Embryonic facial prominence (tissue), 1 donor: ENCODE results near the gene TGM2.

Experiments used
- DNase-seq: peaks from one replicate; pipeline ENCODE4 v3.0.0-alpha.2; 2016; ENCODE audit errors: extremely low spot score

TGM2 gene

GRCh38 chr20:38165089-38165965 is at the start of gene TGM2:
Gene TGM2 (minus strand): TSS chr20:38165270. CDS start chr20:38165198, 72 bp downstream.
- DNase-seq: no peak

DNA sequence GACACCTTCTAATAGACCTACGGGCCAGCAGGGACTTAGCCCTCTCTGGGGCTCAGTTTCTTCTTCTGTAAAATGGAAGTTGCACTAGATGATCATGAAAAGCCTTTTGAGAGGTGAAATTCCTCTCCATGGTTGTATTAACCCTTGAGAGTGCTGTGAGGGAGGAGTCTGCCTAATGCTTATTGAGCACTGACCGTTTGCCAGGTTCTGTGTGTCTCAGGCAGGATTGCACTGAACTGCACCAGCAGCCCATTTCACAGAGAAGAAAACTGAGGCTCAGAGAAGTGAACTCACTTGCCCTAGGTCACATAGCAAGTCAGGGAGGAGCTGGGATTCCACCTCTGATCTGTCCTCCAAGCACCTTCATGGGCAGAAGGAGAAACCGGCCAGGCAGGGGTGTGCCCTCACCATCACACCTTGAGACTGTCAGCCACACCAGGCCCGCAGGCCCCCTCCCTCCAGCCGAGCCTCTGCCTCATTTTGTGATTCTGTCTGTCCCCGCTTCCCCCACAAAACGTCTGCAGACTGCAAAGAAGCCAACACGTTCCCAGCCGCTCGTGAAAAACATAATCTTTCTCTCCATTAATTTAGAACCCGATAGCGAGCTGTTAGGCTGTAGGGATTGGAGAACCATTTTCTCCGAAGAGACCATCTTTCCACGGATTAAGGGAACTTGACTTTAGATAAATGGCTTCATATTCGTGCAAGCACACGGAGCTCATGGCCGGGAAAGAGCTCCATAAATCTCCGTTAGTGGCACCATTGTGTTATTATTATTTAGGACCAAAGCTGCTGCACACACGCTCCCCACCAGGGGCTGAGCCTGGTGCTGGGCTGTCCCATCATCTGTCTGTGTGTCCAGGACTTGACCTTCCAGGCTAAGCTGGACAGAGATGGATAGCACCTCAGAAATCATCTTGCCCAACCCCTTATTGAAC is 49.5 kb upstream of the TGM2 start:
- no peak for DNase-seq

DNA sequence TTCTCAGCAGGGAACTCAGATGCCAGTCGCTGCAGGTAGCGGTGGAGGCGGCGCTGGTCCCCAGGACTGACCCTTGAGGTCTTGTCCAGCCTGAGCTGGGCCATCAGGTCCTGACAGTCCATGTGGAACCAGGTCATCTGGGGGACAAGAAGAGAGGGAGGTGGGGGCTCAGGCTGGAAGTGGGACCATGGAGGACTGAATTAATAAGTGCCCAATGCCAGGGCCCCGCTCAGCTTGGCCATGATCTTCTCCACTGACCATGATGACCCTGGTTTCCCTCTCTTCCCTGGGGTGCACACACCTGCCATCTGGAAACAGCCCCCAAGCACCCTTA is 48.5 kb upstream of the TGM2 start:
- no peak for DNase-seq

GRCh38 chr20:38212806-38213606 is 47.9 kb upstream of the TGM2 start:
- no peak for DNase-seq

- no peak for DNase-seq
Observed at GRCh38 chr20:38211200-38212097, 46.4 kb upstream of the TGM2 start.

DNA sequence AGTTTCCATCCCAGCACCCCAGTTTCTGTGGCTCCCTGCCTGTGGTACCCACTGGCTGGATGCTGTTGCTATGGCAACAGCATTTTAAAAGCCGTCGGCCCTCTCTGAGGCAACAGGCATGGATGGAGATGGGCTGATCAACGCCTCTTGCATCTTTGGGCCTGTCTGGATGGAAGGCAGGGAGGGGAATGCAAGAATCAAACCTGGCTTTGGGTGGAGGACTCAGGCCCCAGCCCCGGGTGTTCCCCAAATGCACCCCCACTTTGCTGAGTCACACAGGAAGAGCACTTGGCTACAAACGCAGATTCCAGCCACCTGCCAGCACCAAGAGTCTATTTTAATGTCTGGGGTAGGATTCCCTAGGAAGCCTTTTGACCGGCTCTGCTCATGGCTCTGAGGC is 45.7 kb upstream of the TGM2 start:
- DNase-seq: no peak

DNA sequence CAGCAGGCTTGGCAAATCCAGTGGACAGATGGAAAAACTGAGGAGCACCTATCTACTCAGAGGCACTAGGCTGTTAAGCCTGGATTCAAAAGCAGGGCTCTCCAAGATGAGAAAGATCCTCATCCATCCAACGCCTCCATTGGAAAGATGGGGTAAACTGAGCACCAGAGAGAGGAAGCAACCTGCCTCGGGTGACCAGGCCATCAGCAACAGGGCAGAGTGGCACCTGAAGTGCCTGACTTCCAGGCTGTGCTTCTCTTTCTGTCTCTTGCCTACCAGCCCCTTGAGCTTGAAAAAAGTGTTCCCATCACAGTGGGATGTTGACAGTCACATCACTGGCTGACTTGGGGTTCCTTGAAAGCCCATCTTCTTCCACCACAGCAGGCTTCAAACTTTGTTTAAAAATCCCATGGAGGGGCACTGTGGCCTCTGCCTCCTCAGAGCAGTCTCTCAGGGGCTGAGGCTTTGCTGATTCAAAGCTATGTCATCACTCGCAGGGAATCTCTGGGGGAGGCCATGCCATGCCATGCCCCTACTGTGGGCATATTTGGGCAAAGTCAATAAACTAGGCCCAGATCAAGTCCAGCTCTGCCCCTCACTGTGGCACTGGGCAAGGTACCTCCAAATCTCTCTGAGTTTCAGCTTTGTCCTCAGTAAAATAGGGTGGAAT is 44.8 kb upstream of the TGM2 start:
- DNase-seq: no peak

- DNase-seq: no peak
Observed at GRCh38 chr20:38209054-38209675, 44.1 kb upstream of the TGM2 start.

- no peak for DNase-seq
Observed at GRCh38 chr20:38208523-38208922, 43.5 kb upstream of the TGM2 start.

GRCh38 chr20:38208088-38208487 is 43.0 kb upstream of the TGM2 start:
- no peak for DNase-seq

DNA sequence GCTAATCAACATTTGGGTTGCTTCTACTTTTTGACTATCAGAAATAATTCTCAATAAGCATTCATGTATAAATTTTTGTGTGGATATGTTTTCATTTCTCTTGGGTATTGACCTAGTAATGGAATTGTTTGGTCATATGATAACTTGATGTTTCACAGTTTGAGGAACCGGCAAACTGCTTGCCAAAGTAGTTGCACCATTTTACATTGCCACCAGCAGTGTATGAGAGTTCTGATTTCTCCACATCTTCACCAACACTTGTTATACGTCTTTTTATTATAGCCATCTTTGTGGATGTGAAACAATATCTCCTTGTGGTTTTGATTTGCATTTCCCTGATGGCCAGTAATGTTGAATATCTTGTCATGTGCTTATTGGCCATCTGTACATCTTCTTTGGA is 42.6 kb upstream of the TGM2 start:
- no peak for DNase-seq

GRCh38 chr20:38205001-38205400 is 39.9 kb upstream of the TGM2 start:
- DNase-seq: no peak

DNA sequence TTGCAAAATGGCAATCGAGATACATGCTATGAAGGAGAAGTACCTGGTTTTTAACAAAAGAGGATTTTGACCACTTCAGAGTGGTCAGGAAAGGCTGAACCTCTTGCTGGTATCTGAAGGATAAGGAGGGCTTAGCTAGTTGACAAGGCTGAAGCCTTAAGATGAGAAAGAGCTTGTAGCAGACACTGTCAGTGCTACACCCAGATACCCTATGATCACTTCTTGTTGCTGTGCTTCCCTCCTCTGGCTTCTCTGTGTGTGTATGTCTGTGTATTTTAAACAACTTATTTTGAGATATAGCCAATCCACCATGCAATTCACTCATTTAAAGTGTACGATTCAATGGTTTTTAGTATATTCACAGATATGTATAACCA is 38.9 kb upstream of the TGM2 start:
- DNase-seq: no peak

GRCh38 chr20:38203337-38203980 is 38.4 kb upstream of the TGM2 start:
- DNase-seq: no peak

DNA sequence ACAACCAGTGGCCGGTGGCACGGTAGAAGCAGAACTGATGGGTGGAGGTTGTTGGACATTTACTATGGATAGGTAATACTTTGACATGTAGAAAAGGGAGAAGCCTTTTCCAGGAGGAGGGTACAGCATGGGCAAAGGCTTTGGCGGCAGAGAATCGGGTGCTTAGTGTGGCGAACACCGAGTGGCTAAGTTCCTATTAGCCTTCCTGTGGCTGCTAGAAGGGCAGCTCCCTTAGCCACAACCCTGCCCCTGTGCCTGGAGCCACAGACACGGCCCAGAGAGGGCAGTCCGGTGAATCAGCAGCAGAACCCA is 37.9 kb upstream of the TGM2 start:
- no peak for DNase-seq

DNA sequence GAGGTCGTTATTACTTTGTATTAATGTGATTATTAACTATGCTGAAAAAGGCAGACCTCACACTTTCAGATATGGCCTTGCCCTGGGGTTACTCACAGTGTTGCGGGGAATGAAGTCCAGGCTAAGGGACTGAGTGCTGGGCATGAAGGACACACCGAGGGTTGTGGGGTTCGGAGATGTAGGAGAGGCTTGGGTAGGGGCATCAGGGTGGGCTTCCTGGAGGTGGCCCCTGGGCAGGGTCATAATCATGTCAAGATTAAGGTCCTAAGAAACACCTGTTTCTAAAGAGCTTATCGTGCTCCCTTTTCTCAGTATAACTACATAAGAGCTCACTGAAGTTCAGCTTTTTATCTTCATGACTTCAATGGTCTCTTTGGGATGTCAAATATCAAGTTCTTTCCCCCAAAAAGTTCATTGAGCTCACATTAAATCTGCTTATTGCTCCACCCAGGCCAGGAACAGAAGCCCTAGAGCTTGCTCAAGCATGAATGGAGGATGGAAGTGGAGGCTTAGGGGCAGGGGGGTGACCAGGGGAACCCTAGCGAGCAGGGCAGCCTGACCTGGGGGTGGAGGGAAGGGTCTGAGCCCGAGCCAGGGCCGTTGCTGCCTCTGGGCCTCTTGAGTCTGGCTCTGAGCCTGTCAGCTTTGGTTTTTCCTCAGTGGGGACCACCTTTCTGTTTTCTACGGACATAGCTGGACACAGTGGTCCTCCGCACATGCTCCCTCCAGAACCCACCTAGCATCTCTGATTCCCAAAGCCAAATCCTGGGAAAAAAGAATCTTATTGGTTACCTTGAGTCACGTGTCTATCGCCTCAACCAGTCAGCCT is 37.3 kb upstream of the TGM2 start:
- DNase-seq: no peak

DNA sequence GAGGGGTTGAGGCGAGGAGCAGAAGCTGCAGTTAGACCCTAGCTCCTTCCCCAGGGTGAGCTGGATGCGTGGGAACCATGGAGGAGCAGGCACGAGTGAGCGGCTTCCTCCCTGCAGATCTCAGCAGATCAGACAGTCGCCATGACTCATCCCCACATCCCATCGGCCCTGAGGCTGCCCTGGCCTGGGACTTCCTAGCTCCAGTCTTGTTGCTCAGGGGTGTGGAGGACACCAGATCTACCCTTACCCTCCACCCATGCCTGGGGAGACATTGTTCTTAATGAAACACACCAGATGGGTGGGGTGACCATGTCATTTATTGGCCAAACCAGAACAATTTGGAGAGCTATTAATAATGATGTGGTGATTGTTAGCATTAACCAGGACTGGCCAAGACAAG is 36.3 kb upstream of the TGM2 start:
- no peak for DNase-seq

DNA sequence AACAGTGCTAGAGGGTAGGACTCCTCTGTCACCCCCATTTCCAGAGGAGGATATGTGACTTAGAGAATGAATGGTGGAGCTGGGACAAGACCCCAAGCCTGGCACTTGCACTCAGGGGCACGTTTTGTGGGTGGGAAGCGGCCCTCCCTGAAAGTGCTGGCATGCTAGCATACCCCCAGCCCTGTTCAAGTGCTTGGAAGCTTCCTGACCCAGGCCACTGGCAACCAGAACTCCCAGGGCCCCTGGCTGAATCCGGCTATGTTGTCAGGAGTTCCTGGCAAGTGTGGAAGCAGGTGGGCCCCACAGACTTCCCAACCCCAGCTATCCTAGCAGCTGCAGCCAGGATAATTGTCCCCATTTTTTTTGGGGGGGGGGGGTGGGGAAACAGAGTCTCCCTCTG is 35.6 kb upstream of the TGM2 start:
- DNase-seq: no peak
